GM21526 (cell line): ENCODE data around the gene CHRM4.
A peak's percentile ranks its signal among the peaks of the same experiment; 100 is the strongest.

Experiments
- ATAC-seq: cut with Tn5 transposase; IDR thresholded peaks from one replicate; pipeline ENCODE4 v1.9.1; 2021; ENCODE audit warnings: moderate library complexity; ENCODE audit not compliant: unreplicated experiment, low FRiP score

Gene CHRM4

GRCh38 chr11:46370253-46370652, 21.3 kb downstream of the CHRM4 start:
- ATAC-seq, result no peak

GRCh38 chr11:46369458-46370152, 22.0 kb downstream of the CHRM4 start:
- no peak for ATAC-seq

GRCh38 chr11:46367916-46368267, 23.7 kb downstream of the CHRM4 start:
- ATAC-seq, result no peak

GRCh38 chr11:46367244-46367915, 24.2 kb downstream of the CHRM4 start:
- no peak for ATAC-seq

GRCh38 chr11:46366661-46367161, 24.9 kb downstream of the CHRM4 start:
- ATAC-seq, result no peak

GRCh38 chr11:46366260-46366659, 25.3 kb downstream of the CHRM4 start:
- ATAC-seq, result no peak

- no peak for ATAC-seq
Observed at GRCh38 chr11:46364791-46365190, 26.8 kb downstream of the CHRM4 start.

- no peak for ATAC-seq
Observed at GRCh38 chr11:46364056-46364455, 27.5 kb downstream of the CHRM4 start.

- no peak for ATAC-seq
Observed at GRCh38 chr11:46363455-46364005, 28.0 kb downstream of the CHRM4 start.

GRCh38 chr11:46363031-46363407, 28.6 kb downstream of the CHRM4 start:
- ATAC-seq, result no peak

GRCh38 chr11:46362156-46363030, 29.2 kb downstream of the CHRM4 start:
- no peak for ATAC-seq

GRCh38 chr11:46361283-46362155, 30.1 kb downstream of the CHRM4 start:
- ATAC-seq, result peak; percentile 74

- no peak for ATAC-seq
Observed at GRCh38 chr11:46360878-46361277, 30.7 kb downstream of the CHRM4 start.

GRCh38 chr11:46359953-46360352, 31.6 kb downstream of the CHRM4 start:
- no peak for ATAC-seq

- no peak for ATAC-seq
Observed at GRCh38 chr11:46357483-46357936, 34.1 kb downstream of the CHRM4 start.

GRCh38 chr11:46356924-46357482, 34.6 kb downstream of the CHRM4 start:
- ATAC-seq, result no peak

GRCh38 chr11:46353698-46354097, 37.9 kb downstream of the CHRM4 start:
- no peak for ATAC-seq

- no peak for ATAC-seq
Observed at GRCh38 chr11:46352063-46352841, 39.3 kb downstream of the CHRM4 start.

- ATAC-seq, result no peak
Observed at GRCh38 chr11:46351606-46352005, 40.0 kb downstream of the CHRM4 start.
